Mucosa of rectum (tissue), 2 donors: ENCODE data around the gene EPB41L4B.
A peak's percentile ranks its signal among the peaks of the same experiment; 100 is the strongest.

Experiments
- H3K27ac ChIP-seq, 2 donors: one replicate each; pipeline ENCODE4 v1.7.0; 2013; ENCODE audit warnings: inconsistent platforms in 2 of 2, low read depth in 2 of 2, low read length in 2 of 2
- H3K27me3 ChIP-seq, 2 donors: one replicate each; pipeline ENCODE4 v1.7.0; 2013; ENCODE audit warnings: low read length in 2 of 2; ENCODE audit not compliant: control insufficient read depth in 2 of 2, insufficient read depth in 2 of 2
- H3K36me3 ChIP-seq, 2 donors: one replicate each; pipeline ENCODE4 v1.7.0; 2013; ENCODE audit warnings: low read length in 2 of 2; ENCODE audit not compliant: control insufficient read depth in 2 of 2, insufficient read depth in 2 of 2
- H3K4me1 ChIP-seq, 2 donors: one replicate each; pipeline ENCODE4 v1.7.0; 2013; ENCODE audit warnings: low read length in 2 of 2, mild to moderate bottlenecking in 1 of 2; ENCODE audit not compliant: control insufficient read depth in 2 of 2, insufficient read depth in 2 of 2
- H3K4me3 ChIP-seq, 2 donors: one replicate each; pipeline ENCODE4 v1.7.0; 2013; ENCODE audit warnings: low read length in 2 of 2
- H3K9ac ChIP-seq, 2 donors: one replicate each; pipeline ENCODE4 v1.7.0; 2013; ENCODE audit warnings: low read length in 2 of 2, low read depth in 1 of 2, mild to moderate bottlenecking in 1 of 2
- H3K9me3 ChIP-seq, 2 donors: one replicate each; pipeline ENCODE4 v1.7.0; 2013; ENCODE audit warnings: low read length in 2 of 2; ENCODE audit not compliant: control insufficient read depth in 2 of 2
- donor health status: healthy.
- donor health status: Normal muscosa, but diverticular disease.

Gene EPB41L4B

DNA sequence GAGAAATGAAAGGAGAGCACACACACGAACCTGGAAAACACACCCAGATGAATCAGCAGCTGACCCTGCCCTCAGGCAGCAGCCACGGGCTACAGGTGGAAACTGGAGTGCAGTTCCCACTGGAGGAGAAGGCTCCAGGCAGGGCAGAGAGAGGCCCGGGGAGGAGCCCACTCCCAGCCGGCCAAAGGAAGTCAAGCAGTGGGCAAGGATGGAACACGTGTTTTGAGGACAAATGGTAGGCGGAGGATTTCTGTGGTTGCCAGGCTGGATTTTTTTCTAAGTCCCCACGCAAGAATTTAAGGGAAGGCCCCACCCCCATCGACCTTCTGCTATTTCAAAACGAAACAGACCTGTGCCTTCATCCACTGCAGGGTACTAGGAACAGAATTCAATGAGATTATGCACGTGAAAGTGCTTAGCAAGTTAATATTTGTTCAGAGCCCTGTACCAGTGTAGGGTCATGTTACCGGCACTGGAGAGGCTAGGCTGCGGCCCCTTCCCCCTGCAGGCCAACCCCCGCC is 6.8 kb downstream of the EPB41L4B start:
- H3K9me3 ChIP-seq, result no peaks in the 10 kb centered on the region
- H3K9ac ChIP-seq, result peak overlapping the region in 1 of 2 donors; percentile 56
- no peaks in the 10 kb centered on the region for H3K36me3 ChIP-seq
- no peak overlapping the region for H3K4me3 ChIP-seq
- peaks cover 2 to 8% of the 10 kb centered on the region in 2 donors for H3K27me3 ChIP-seq
- peaks cover 47 to 74% of the 10 kb centered on the region in 2 donors for H3K4me1 ChIP-seq
- H3K27ac ChIP-seq, result peak overlapping the region; percentile 89 to 93

DNA sequence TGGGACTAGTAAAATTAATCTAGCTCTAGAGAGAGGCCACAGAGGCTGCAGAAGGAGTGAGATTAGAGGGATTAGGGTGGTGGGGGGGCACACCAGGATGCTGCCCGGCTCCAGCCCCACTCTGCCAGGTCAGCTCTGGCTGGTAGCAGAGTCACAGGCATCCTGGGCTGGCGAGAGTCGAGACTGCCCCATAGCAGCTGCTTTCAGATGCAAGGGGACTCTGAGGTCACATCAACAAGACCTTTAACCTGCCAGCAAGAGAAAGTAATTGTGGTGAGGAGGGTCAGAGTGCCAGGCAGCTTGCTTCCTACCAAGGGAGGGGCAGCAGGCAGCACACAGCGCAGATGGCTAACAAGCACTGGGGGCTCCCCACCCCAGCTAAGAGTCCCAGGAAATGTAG is 7.5 kb downstream of the EPB41L4B start:
- H3K36me3 ChIP-seq, result no peaks in the 10 kb centered on the region
- peak overlapping the region in 1 of 2 donors; percentile 56 for H3K9ac ChIP-seq
- no peaks in the 10 kb centered on the region for H3K9me3 ChIP-seq
- H3K27ac ChIP-seq, result peak overlapping the region; percentile 89 to 93
- H3K4me3 ChIP-seq, result peak overlapping the region in 1 of 2 donors; percentile 24
- H3K27me3 ChIP-seq, result peaks cover 2 to 5% of the 10 kb centered on the region in 2 donors
- H3K4me1 ChIP-seq, result peaks cover 46 to 77% of the 10 kb centered on the region in 2 donors

- peak overlapping the region; percentile 89 to 93 for H3K27ac ChIP-seq
- no peaks in the 10 kb centered on the region for H3K36me3 ChIP-seq
- H3K4me3 ChIP-seq, result no peak overlapping the region
- H3K27me3 ChIP-seq, result peaks cover 0 to 2% of the 10 kb centered on the region in 2 donors
- H3K4me1 ChIP-seq, result peaks cover 46 to 78% of the 10 kb centered on the region in 2 donors
- peak overlapping the region in 1 of 2 donors; percentile 56 for H3K9ac ChIP-seq
- H3K9me3 ChIP-seq, result no peaks in the 10 kb centered on the region
Observed at GRCh38 chr9:109312783-109313182, 8.1 kb downstream of the EPB41L4B start.

- Histone ChIP-seq H3K9ac (no peak overlapping the region), H3K9me3 (no peaks in the 10 kb centered on the region), H3K4me1 (peaks cover 41 to 76% of the 10 kb centered on the region in 2 donors), H3K27ac (no peak overlapping the region), H3K4me3 (no peak overlapping the region), H3K36me3 (no peaks in the 10 kb centered on the region), H3K27me3 (no peaks in the 10 kb centered on the region)
Observed at GRCh38 chr9:109311731-109312130, 9.1 kb downstream of the EPB41L4B start.

GRCh38 chr9:109311286-109311685 is 9.6 kb downstream of the EPB41L4B start:
- Histone ChIP-seq H3K27ac (no peak overlapping the region), H3K27me3 (no peaks in the 10 kb centered on the region), H3K9me3 (no peaks in the 10 kb centered on the region), H3K9ac (no peak overlapping the region), H3K4me1 (peaks cover 42 to 78% of the 10 kb centered on the region in 2 donors), H3K4me3 (no peak overlapping the region), H3K36me3 (no peaks in the 10 kb centered on the region)

DNA sequence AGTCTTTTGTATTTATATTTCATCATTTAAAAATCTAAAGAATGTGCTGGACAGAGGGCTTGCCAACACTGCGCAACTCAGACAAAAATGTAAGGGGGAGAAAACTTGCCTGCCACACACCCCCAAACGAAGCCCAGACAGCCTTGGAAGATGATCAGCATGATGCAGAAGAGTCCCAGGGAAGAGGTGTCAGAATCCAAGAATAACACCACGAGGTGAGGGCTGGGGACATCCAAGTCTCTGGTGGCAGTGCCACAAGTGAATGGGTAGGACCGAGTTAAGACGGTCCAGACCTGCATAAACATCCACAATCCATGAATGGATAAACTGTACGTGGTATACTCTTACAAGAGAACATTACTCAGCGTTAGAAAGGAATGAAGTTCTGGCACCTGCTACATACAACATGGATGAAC is 10.4 kb downstream of the EPB41L4B start:
- Histone ChIP-seq H3K27ac (no peak overlapping the region), H3K9me3 (no peaks in the 10 kb centered on the region), H3K9ac (no peak overlapping the region), H3K4me1 (peaks cover 44 to 77% of the 10 kb centered on the region in 2 donors), H3K36me3 (no peaks in the 10 kb centered on the region), H3K4me3 (no peak overlapping the region), H3K27me3 (no peaks in the 10 kb centered on the region)

- Histone ChIP-seq H3K27me3 (no peaks in the 10 kb centered on the region), H3K4me1 (peaks cover 44 to 75% of the 10 kb centered on the region in 2 donors)
Observed at GRCh38 chr9:109309282-109309681, 11.6 kb downstream of the EPB41L4B start.

DNA sequence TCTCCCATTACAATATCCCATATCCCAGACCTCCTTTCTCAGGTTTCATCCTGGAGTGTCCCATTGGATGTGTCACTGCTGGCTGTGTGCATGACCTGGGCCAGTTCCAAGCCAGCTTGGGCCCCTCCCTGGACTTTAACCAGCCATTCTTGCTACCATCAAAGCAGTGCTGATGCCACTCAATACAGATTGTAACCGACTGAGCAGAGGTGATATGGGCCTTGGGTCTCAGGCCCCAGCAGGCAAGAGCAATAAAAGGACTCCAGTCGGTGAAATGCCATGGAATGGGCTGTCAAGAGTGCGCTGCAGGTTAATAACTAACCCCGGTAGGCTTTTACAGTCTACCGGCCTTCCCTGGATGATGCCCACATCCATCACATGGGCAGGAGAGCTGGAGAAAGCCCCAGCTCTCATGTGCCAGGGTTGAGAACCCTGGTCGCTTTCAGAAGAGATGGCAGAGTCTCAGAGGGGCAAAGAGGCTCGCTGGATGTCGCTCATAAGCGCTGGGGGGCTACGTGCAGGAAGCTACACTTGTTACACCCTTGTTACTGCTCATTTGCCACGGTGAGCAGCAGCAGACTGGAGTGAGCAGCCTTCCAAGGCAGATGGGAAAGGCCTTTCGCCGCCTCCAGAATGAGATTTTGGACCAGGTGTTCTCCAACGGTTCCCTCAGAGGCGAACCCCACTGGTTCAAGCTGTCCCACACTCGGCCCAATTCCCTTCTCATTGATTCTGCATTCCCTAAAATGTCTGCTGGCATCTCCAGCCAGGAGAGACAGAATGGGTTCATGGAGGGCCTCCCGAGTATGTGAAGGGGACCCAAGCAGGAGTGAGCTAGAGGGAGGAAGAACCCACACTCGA is 13.2 kb downstream of the EPB41L4B start:
- Histone ChIP-seq H3K27me3 (no peaks in the 10 kb centered on the region), H3K36me3 (no peaks in the 10 kb centered on the region), H3K27ac (peak overlapping the region; percentile 94 to 97), H3K4me1 (peaks cover 44 to 69% of the 10 kb centered on the region in 2 donors), H3K9ac (peak overlapping the region; percentile 70 to 72), H3K4me3 (peak overlapping the region; percentile 42 to 44), H3K9me3 (no peaks in the 10 kb centered on the region)

More at GRCh38 chr9:109309282-109309681, 11.6 kb downstream of the EPB41L4B start:
- Histone ChIP-seq H3K4me3 (no peak overlapping the region), H3K9ac (no peak overlapping the region), H3K36me3 (no peaks in the 10 kb centered on the region), H3K27ac (peak overlapping the region; percentile 49 to 97), H3K9me3 (no peaks in the 10 kb centered on the region)

GRCh38 chr9:109305801-109306200 is 15.1 kb downstream of the EPB41L4B start:
- H3K27me3 ChIP-seq, result no peaks in the 10 kb centered on the region
- H3K36me3 ChIP-seq, result no peaks in the 10 kb centered on the region
- no peak overlapping the region for H3K4me3 ChIP-seq
- H3K9me3 ChIP-seq, result no peaks in the 10 kb centered on the region
- peak overlapping the region in 1 of 2 donors; percentile 41 for H3K9ac ChIP-seq
- H3K27ac ChIP-seq, result peak overlapping the region; percentile 86 to 97
- peaks cover 44 to 65% of the 10 kb centered on the region in 2 donors for H3K4me1 ChIP-seq

DNA sequence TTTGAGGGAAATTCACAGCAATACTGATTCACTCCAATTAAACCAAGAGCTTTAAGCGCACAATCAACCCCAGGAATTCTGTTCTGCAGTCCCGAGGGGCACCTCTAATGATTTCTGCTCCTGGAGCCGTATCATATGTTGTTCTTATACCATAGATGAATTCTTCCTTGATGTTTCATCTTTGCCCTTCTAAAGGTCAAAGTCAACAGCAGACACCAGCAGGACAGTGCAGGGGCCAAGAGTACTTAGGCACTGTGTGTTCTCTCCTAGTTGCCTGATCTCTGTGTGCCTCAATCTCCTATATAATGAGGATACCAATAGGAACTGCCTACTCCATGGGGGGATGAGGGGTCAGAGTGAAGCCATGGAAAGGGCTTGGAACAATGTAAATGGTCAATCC is 16.5 kb downstream of the EPB41L4B start:
- H3K4me1 ChIP-seq, result peaks cover 36 to 54% of the 10 kb centered on the region in 2 donors
- no peaks in the 10 kb centered on the region for H3K9me3 ChIP-seq
- H3K9ac ChIP-seq, result peak overlapping the region; percentile 14 to 67
- peak overlapping the region; percentile 92 to 97 for H3K27ac ChIP-seq
- no peaks in the 10 kb centered on the region for H3K27me3 ChIP-seq
- H3K36me3 ChIP-seq, result no peaks in the 10 kb centered on the region
- H3K4me3 ChIP-seq, result peak overlapping the region; percentile 1 to 36
